SHP77 treated with DMSO at 0.1 percent for 48 hours (cell line): Measurements from ENCODE around the gene COX10.

Source experiments
- DNase-seq: peaks from one replicate; lab custom pipeline; 2025; lab: John Stamatoyannopoulos, UW

Gene COX10

GRCh38 chr17:14070344-14070984, 1.2 kb downstream of the COX10 start:
- no peak for DNase-seq

GRCh38 chr17:14072881-14073280, 3.6 kb downstream of the COX10 start:
- DNase-seq: no peak

- no peak for DNase-seq
Observed at GRCh38 chr17:14078027-14078426, 8.7 kb downstream of the COX10 start.

GRCh38 chr17:14080847-14081251, 11.5 kb downstream of the COX10 start:
- no peak for DNase-seq

- no peak for DNase-seq
Observed at GRCh38 chr17:14082848-14083247, 13.5 kb downstream of the COX10 start.

- no peak for DNase-seq
Observed at GRCh38 chr17:14084955-14085354, 15.7 kb downstream of the COX10 start.

- DNase-seq: no peak
Observed at GRCh38 chr17:14086189-14086588, 16.9 kb downstream of the COX10 start.

GRCh38 chr17:14089179-14089578, 19.9 kb downstream of the COX10 start:
- no peak for DNase-seq

GRCh38 chr17:14091367-14091766, 22.1 kb downstream of the COX10 start:
- DNase-seq: no peak

- DNase-seq: no peak
Observed at GRCh38 chr17:14092808-14093207, 23.5 kb downstream of the COX10 start.

- no peak for DNase-seq
Observed at GRCh38 chr17:14094676-14095601, 25.6 kb downstream of the COX10 start.

GRCh38 chr17:14095631-14096030, 26.3 kb downstream of the COX10 start:
- no peak for DNase-seq

GRCh38 chr17:14098246-14098645, 28.9 kb downstream of the COX10 start:
- no peak for DNase-seq

GRCh38 chr17:14101976-14102375, 32.7 kb downstream of the COX10 start:
- DNase-seq: no peak

- DNase-seq: no peak
Observed at GRCh38 chr17:14103836-14104235, 34.5 kb downstream of the COX10 start.

- no peak for DNase-seq
Observed at GRCh38 chr17:14104734-14105133, 35.4 kb downstream of the COX10 start.

GRCh38 chr17:14107889-14108288, 38.6 kb downstream of the COX10 start:
- DNase-seq: no peak

- no peak for DNase-seq
Observed at GRCh38 chr17:14112407-14112806, 43.1 kb downstream of the COX10 start.

- DNase-seq: no peak
Observed at GRCh38 chr17:14113137-14113536, 43.8 kb downstream of the COX10 start.

- DNase-seq: no peak
Observed at GRCh38 chr17:14116263-14117024, 47.1 kb downstream of the COX10 start.

GRCh38 chr17:14118951-14119350, 49.6 kb downstream of the COX10 start:
- no peak for DNase-seq

GRCh38 chr17:14119546-14119945, 50.2 kb downstream of the COX10 start:
- no peak for DNase-seq

GRCh38 chr17:14121952-14122351, 52.6 kb downstream of the COX10 start:
- no peak for DNase-seq
